ENCODE results near the gene EBF3.

Gene EBF3

GRCh38 chr10:129809841-129810240 lies 154.2 kb downstream of the EBF3 start:
- Histone ChIP-seq H3K4me1 (ENCODE audit: control insufficient read depth, insufficient read depth, low read length) (no peaks in the 10 kb centered on the region), H3K27ac (ENCODE audit: low read length) (no peak overlapping the region), H3K36me3 (ENCODE audit: control insufficient read depth, insufficient read depth, low read length) (no peaks in the 10 kb centered on the region), H3K9me3 (ENCODE audit: control insufficient read depth, insufficient read depth, low read length) (no peaks in the 10 kb centered on the region; the same call in 1 of the 2 replicates), H3K4me3 (ENCODE audit: low read length) (no peak overlapping the region), H3K27me3 (ENCODE audit: control insufficient read depth, insufficient read depth, low read length) (no peaks in the 10 kb centered on the region)
- no CpG with 5 or more reads among the region's 13 CpGs for WGBS (ENCODE audit: insufficient coverage, insufficient read length)
- DNase-seq (ENCODE audit: low read depth, low spot score), result no peak

DNA sequence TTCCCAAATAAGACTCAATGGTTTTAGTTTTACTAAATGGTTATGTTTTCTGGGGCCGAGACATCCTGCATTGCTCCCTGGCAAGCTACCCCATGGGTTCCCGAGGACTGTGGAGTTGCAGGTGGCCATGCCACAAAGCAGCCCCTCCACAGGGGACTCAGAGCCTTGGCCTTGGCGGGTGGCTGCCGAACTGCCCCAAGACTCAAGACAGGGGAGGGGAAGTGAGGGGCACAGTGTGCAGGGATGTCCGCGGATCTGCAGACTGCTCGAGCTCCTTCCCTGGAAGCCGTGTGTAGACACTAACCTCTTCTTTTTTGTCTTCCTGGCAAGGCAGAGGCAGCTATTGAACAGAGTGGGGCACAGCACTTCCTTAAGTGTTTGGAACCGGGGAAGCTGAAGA lies 154.6 kb downstream of the EBF3 start:
- WGBS (ENCODE audit: insufficient coverage, insufficient read length), result no CpG with 5 or more reads among the region's 9 CpGs

DNA sequence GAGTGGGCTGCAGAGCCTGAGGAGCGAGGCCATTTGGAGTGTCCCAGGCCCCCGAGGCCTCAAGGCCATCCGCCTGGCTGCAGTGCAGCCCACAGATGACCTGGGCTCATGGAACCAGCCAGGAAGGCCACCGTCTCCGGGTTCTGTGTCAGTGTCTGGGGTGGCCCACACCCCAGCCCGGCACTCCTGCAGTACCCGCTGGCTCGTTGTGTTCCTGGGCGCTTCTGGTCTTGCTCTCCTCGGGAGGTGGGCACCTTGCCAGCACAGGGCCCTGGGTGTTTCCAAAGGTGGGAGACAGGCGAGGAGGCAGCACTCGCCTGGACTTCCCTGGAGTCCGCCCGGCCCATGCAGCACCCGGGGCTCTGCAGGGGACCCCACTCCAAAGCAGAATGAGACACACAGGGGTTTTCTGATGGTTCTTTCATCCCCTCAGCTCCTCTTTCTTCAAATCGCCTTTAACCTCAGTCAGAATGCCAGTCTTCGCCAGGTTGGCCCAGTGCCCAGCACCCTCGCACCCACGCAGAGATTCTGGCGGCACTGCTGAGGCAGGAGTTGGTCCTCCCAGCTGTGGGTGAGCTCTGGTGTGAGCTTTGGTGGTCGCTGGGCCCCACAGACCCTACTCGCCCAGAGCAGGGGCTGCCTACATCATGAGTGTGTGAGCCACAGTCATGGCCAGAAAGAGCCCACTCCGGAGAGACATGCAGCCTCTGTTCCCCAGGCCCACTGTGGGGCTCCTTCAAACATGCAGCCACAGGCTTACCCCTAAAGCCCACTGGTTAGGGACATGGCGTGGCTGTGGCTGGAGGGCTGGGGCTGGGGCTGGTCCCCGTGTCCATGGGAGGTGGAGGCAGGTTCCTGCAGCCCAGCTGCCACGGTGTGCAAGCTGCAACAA lies 155.7 kb downstream of the EBF3 start:
- Histone ChIP-seq H3K9me3 (ENCODE audit: control insufficient read depth, insufficient read depth, low read length) (no peaks in the 10 kb centered on the region; the same call in 1 of the 2 replicates), H3K27me3 (ENCODE audit: control insufficient read depth, insufficient read depth, low read length) (no peaks in the 10 kb centered on the region), H3K36me3 (ENCODE audit: control insufficient read depth, insufficient read depth, low read length) (no peaks in the 10 kb centered on the region), H3K4me3 (ENCODE audit: low read length) (no peak overlapping the region), H3K4me1 (ENCODE audit: control insufficient read depth, insufficient read depth, low read length) (no peaks in the 10 kb centered on the region), H3K27ac (ENCODE audit: low read length) (no peak overlapping the region)
- WGBS (ENCODE audit: insufficient coverage, insufficient read length), result no CpG with 5 or more reads among the region's 26 CpGs
- no peak for DNase-seq (ENCODE audit: low read depth, low spot score)

More for the DNA sequence above, 154.6 kb downstream of the EBF3 start:
- Histone ChIP-seq H3K4me1 (ENCODE audit: control insufficient read depth, insufficient read depth, low read length) (no peaks in the 10 kb centered on the region), H3K4me3 (ENCODE audit: low read length) (no peak overlapping the region), H3K27ac (ENCODE audit: low read length) (no peak overlapping the region), H3K9me3 (ENCODE audit: control insufficient read depth, insufficient read depth, low read length) (no peaks in the 10 kb centered on the region; the same call in 1 of the 2 replicates), H3K36me3 (ENCODE audit: control insufficient read depth, insufficient read depth, low read length) (no peaks in the 10 kb centered on the region), H3K27me3 (ENCODE audit: control insufficient read depth, insufficient read depth, low read length) (no peaks in the 10 kb centered on the region)
- no peak for DNase-seq (ENCODE audit: low read depth, low spot score)

- Histone ChIP-seq H3K27ac (ENCODE audit: low read length) (no peak overlapping the region), H3K36me3 (ENCODE audit: control insufficient read depth, insufficient read depth, low read length) (no peaks in the 10 kb centered on the region), H3K4me3 (ENCODE audit: low read length) (no peak overlapping the region), H3K27me3 (ENCODE audit: control insufficient read depth, insufficient read depth, low read length) (no peaks in the 10 kb centered on the region), H3K9me3 (ENCODE audit: control insufficient read depth, insufficient read depth, low read length) (no peaks in the 10 kb centered on the region; the same call in 1 of the 2 replicates), H3K4me1 (ENCODE audit: control insufficient read depth, insufficient read depth, low read length) (no peaks in the 10 kb centered on the region)
- WGBS (ENCODE audit: insufficient coverage, insufficient read length), result no CpG with 5 or more reads among the region's 7 CpGs
- DNase-seq (ENCODE audit: low read depth, low spot score), result no peak
Measured at GRCh38 chr10:129807211-129807610, 156.9 kb downstream of the EBF3 start.

GRCh38 chr10:129800796-129801340 lies 163.2 kb downstream of the EBF3 start:
- H3K4me3 ChIP-seq (ENCODE audit: low read length), result no peak overlapping the region
- H3K27me3 ChIP-seq (ENCODE audit: control insufficient read depth, insufficient read depth, low read length), result no peaks in the 10 kb centered on the region
- H3K9me3 ChIP-seq (ENCODE audit: control insufficient read depth, insufficient read depth, low read length), result no peaks in the 10 kb centered on the region
- H3K27ac ChIP-seq (ENCODE audit: low read length), result no peak overlapping the region
- no peaks in the 10 kb centered on the region for H3K36me3 ChIP-seq (ENCODE audit: control insufficient read depth, insufficient read depth, low read length)
- WGBS (ENCODE audit: insufficient coverage, insufficient read length), result no CpG with 5 or more reads among the region's 14 CpGs
- DNase-seq (ENCODE audit: low read depth, low spot score), result no peak
- H3K4me1 ChIP-seq (ENCODE audit: control insufficient read depth, insufficient read depth, low read length), result no peaks in the 10 kb centered on the region

DNA sequence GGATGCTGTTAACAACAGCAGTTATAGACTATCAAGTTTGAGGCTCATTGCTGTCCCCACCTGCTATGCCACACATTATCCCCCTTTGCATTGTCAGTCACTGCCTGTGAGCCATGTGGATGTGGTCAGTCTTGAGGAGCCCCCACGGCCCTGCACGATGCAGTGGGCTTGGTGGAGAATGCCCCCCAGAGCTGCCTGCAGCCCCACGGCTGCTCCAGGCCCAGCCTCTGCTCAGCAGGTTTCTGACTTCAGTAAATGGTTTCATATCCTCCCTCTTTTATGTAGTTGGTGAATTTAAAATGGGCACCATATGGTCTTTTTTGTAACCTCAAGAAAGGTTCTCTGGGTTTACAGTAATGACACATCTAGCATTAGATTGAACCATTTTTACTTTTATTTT lies 164.1 kb downstream of the EBF3 start:
- Histone ChIP-seq H3K36me3 (ENCODE audit: control insufficient read depth, insufficient read depth, low read length) (no peaks in the 10 kb centered on the region), H3K27ac (ENCODE audit: low read length) (no peak overlapping the region), H3K4me3 (ENCODE audit: low read length) (no peak overlapping the region), H3K4me1 (ENCODE audit: control insufficient read depth, insufficient read depth, low read length) (no peaks in the 10 kb centered on the region), H3K27me3 (ENCODE audit: control insufficient read depth, insufficient read depth, low read length) (no peaks in the 10 kb centered on the region), H3K9me3 (ENCODE audit: control insufficient read depth, insufficient read depth, low read length) (no peaks in the 10 kb centered on the region)
- no CpG with 5 or more reads among the region's 3 CpGs for WGBS (ENCODE audit: insufficient coverage, insufficient read length)
- no peak for DNase-seq (ENCODE audit: low read depth, low spot score)

GRCh38 chr10:129796710-129797420 lies 167.2 kb downstream of the EBF3 start:
- no CpG with 5 or more reads among the region's 14 CpGs for WGBS (ENCODE audit: insufficient coverage, insufficient read length)
- no peaks in the 10 kb centered on the region for H3K27me3 ChIP-seq (ENCODE audit: control insufficient read depth, insufficient read depth, low read length)
- H3K27ac ChIP-seq (ENCODE audit: low read length), result no peak overlapping the region
- H3K9me3 ChIP-seq (ENCODE audit: control insufficient read depth, insufficient read depth, low read length), result no peaks in the 10 kb centered on the region
- no peaks in the 10 kb centered on the region for H3K4me1 ChIP-seq (ENCODE audit: control insufficient read depth, insufficient read depth, low read length)
- H3K36me3 ChIP-seq (ENCODE audit: control insufficient read depth, insufficient read depth, low read length), result no peaks in the 10 kb centered on the region
- H3K4me3 ChIP-seq (ENCODE audit: low read length), result no peak overlapping the region
- DNase-seq (ENCODE audit: low read depth, low spot score), result no peak

- H3K9me3 ChIP-seq (ENCODE audit: control insufficient read depth, insufficient read depth, low read length), result no peaks in the 10 kb centered on the region
- no peaks in the 10 kb centered on the region for H3K27me3 ChIP-seq (ENCODE audit: control insufficient read depth, insufficient read depth, low read length)
- H3K4me3 ChIP-seq (ENCODE audit: low read length), result no peak overlapping the region
- H3K27ac ChIP-seq (ENCODE audit: low read length), result no peak overlapping the region
- H3K4me1 ChIP-seq (ENCODE audit: control insufficient read depth, insufficient read depth, low read length), result no peaks in the 10 kb centered on the region
- WGBS (ENCODE audit: insufficient coverage, insufficient read length), result no CpG with 5 or more reads among the region's 22 CpGs
- DNase-seq (ENCODE audit: low read depth, low spot score), result no peak
- no peaks in the 10 kb centered on the region for H3K36me3 ChIP-seq (ENCODE audit: control insufficient read depth, insufficient read depth, low read length)
Measured at GRCh38 chr10:129793996-129794395, 170.1 kb downstream of the EBF3 start.

DNA sequence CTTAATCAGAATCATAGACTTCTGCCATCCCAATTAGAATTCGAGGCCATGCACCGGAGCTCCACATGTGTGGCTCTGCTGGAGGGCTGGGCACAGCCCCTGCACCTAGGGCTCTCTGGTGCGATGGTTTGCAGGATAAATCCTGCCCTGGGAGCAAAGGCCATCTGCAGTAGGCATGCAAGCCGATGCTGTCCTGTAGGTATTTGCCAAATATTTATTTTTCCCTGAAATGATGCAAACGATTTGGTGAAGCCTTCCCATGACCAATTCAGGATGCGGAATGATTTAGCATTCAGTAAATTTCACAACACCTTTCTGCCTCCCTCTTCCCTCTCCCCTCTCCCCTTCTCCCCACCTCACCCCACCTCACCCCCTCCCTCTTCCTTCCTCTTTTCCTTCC lies 170.6 kb downstream of the EBF3 start:
- no peaks in the 10 kb centered on the region for H3K27me3 ChIP-seq (ENCODE audit: control insufficient read depth, insufficient read depth, low read length)
- WGBS (ENCODE audit: insufficient coverage, insufficient read length), result no CpG with 5 or more reads among the region's 6 CpGs
- no peak overlapping the region for H3K4me3 ChIP-seq (ENCODE audit: low read length)
- H3K4me1 ChIP-seq (ENCODE audit: control insufficient read depth, insufficient read depth, low read length), result no peaks in the 10 kb centered on the region
- no peak overlapping the region for H3K27ac ChIP-seq (ENCODE audit: low read length)
- DNase-seq (ENCODE audit: low read depth, low spot score), result no peak
- H3K36me3 ChIP-seq (ENCODE audit: control insufficient read depth, insufficient read depth, low read length), result no peaks in the 10 kb centered on the region
- no peaks in the 10 kb centered on the region for H3K9me3 ChIP-seq (ENCODE audit: control insufficient read depth, insufficient read depth, low read length)

DNA sequence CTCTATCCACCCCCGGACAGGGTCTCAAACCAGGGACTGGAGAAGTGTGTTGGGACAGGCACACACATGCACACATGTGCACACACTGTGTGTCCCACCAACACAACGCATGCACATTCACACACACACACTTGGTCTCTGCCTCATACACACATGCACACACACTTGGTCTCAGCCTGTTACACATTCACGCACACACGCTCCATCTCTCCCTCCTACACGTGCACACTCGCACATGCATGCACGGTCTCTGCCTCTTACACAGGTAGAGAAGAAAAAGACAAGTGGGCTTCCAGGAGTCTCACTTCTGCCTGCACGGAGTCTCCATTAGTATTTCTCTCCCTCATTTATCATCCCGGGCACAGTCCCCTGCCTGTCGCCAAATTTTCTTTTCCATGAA lies 171.2 kb downstream of the EBF3 start:
- no peaks in the 10 kb centered on the region for H3K9me3 ChIP-seq (ENCODE audit: control insufficient read depth, insufficient read depth, low read length)
- H3K27me3 ChIP-seq (ENCODE audit: control insufficient read depth, insufficient read depth, low read length), result no peaks in the 10 kb centered on the region
- H3K36me3 ChIP-seq (ENCODE audit: control insufficient read depth, insufficient read depth, low read length), result no peaks in the 10 kb centered on the region
- DNase-seq (ENCODE audit: low read depth, low spot score), result no peak
- no peak overlapping the region for H3K27ac ChIP-seq (ENCODE audit: low read length)
- no CpG with 5 or more reads among the region's 10 CpGs for WGBS (ENCODE audit: insufficient coverage, insufficient read length)
- no peaks in the 10 kb centered on the region for H3K4me1 ChIP-seq (ENCODE audit: control insufficient read depth, insufficient read depth, low read length)
- no peak overlapping the region for H3K4me3 ChIP-seq (ENCODE audit: low read length)

Measured in iPS DF 6.9 (cell line).